CD4-positive, alpha-beta T cell (primary cell): Measurements from ENCODE around the gene SLC35D2. TPM values are rescaled to one million over a fixed set of nuclear protein-coding genes. Genes with fewer than 3 reads are reported as not detected.
"Not testable (repeated sequence)": the region's sequence is repeated elsewhere in the genome, so short reads cannot be mapped to it uniquely, and the experiment has no call there.

Experiments used
- ATAC-seq: fragments of 200-7000 bp; cut with Tn5 transposase; one replicate; pipeline ENCODE4 v1.10.0; 2022; ENCODE audit warnings: mild to moderate bottlenecking; ENCODE audit not compliant: poor library complexity
- CTCF ChIA-PET: fragments of 350-600 bp; sonication (Branson Sonifier 250); formaldehyde crosslinking; loops from one replicate; lab custom pipeline; 2021; ENCODE audit warnings: antibody characterized with exemption, inconsistent platforms; lab: Charles Lee
- POLR2A ChIA-PET: fragments of 350-600 bp; sonication (Branson Sonifier 250); formaldehyde crosslinking; loops from one replicate; lab custom pipeline; 2021; ENCODE audit warnings: antibody characterized with exemption, inconsistent platforms; lab: Charles Lee
- DNase-seq, 14 experiments: peaks; one replicate each; pipeline ENCODE4 v3.0.0-alpha.2; 2013 to 2020; ENCODE audit warnings: mixed read lengths in 2 of 14
- H3K27ac ChIP-seq, 2 donors: one replicate each; pipeline versions ENCODE4 v1.5.1 to v1.7.0; 2013; ENCODE audit warnings: low read length in 2 of 2, low read depth in 1 of 2, mild to moderate bottlenecking in 1 of 2
- H3K27me3 ChIP-seq, 2 experiments: 1 replicate in 1 of 2; 2 replicates in 1 of 2; pipeline versions ENCODE4 v1.6.1 to v1.7.0; 2013; ENCODE audit warnings: low read length in 2 of 2, control low read depth in 1 of 2, mild to moderate bottlenecking in 1 of 2, moderate library complexity in 1 of 2; ENCODE audit not compliant: insufficient read depth in 2 of 2, control insufficient read depth in 1 of 2
- H3K36me3 ChIP-seq: one replicate; pipeline ENCODE4 v1.6.1; 2013; ENCODE audit warnings: low read length, control low read depth; ENCODE audit not compliant: insufficient read depth
- H3K4me1 ChIP-seq: one replicate; pipeline ENCODE4 v1.6.1; 2013; ENCODE audit warnings: low read length, control low read depth; ENCODE audit not compliant: insufficient read depth
- H3K4me3 ChIP-seq: one replicate; pipeline ENCODE4 v1.5.1; 2013; ENCODE audit warnings: mild to moderate bottlenecking, low read length, moderate library complexity
- H3K9me3 ChIP-seq, 2 experiments: 1 replicate in 1 of 2; 2 replicates in 1 of 2; pipeline versions ENCODE4 v1.6.1 to v1.7.0; 2013; ENCODE audit warnings: low read length in 2 of 2, mild to moderate bottlenecking in 2 of 2, control low read depth in 1 of 2, moderate library complexity in 1 of 2; ENCODE audit not compliant: control insufficient read depth in 1 of 2, insufficient read depth in 1 of 2
- H3K27ac Mint-ChIP-seq: one replicate; pipeline ENCODE4 v1.8.0; 2020; ENCODE audit warnings: mixed read lengths
- H3K27me3 Mint-ChIP-seq: one replicate; pipeline ENCODE4 v1.8.0; 2021; ENCODE audit warnings: mixed read lengths
- H3K36me3 Mint-ChIP-seq: one replicate; pipeline ENCODE4 v1.8.0; 2021; ENCODE audit warnings: low read depth, mixed read lengths
- H3K4me1 Mint-ChIP-seq: one replicate; pipeline ENCODE4 v1.8.0; 2021; ENCODE audit warnings: low read depth, mixed read lengths
- H3K4me3 Mint-ChIP-seq: one replicate; pipeline ENCODE4 v1.8.0; 2020; ENCODE audit warnings: mild to moderate bottlenecking, mixed read lengths
- H3K9me3 Mint-ChIP-seq: one replicate; pipeline ENCODE4 v1.8.0; 2020; ENCODE audit warnings: mixed read lengths
- intact Hi-C, 2 experiments: fragments of 100-400 bp; cut with DNase I in 1 of 2; cut with micrococcal nuclease in 1 of 2; formaldehyde crosslinking; loops; one replicate each; pipeline versions ENCODE4 v1.15.1 to v1.9.0; 2023 to 2025; cut with DNase I, micrococcal nuclease
- total RNA-seq, 174 experiments: library from RNA in 2 of 174; stranded (reverse) in 2 of 174; gene quantifications; one replicate each; pipeline ENCODE4 v1.2.3 and lab custom pipeline; 2021 to 2026
- TF ChIP-seq, protein P1 (sequence below): fragments of 200-600 bp; IDR thresholded peaks from one replicate; pipeline ENCODE4 v1.8.0; 2022; ENCODE audit warnings: antibody characterized with exemption, mild to moderate bottlenecking

SLC35D2 gene
- total RNA-seq, 2 experiments from 2014 or later = 13.2 to 14.7 TPM

DNA sequence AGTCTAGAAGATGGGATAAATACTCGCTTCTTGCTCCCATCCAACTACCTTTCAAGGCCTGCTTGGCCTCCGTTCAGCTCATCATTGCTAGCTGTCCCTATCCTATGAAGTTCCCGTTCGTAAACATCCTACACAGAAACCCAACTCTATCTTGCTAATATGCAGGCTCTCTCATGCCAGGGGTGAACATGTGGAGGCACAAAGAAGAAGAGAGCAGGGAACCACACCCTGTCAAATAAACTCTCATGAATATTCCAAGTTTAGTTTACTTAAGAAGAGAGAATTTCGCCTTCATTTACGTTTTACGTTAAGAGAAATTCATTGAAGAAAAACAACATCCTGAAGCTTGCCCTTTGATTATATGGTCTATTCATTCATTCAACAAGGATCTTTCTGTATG is 73.7 kb downstream of the SLC35D2 start:
- H3K36me3 Mint-ChIP-seq = peaks cover 4% of the 10 kb centered on the region
- CTCF ChIA-PET = interaction anchor here (1.0 to 2.8 kb wide), 2 partner anchors 8 to 18 kb away, joined by 3 to 11 read pairs; no protein-coding TSS in a partner anchor

DNA sequence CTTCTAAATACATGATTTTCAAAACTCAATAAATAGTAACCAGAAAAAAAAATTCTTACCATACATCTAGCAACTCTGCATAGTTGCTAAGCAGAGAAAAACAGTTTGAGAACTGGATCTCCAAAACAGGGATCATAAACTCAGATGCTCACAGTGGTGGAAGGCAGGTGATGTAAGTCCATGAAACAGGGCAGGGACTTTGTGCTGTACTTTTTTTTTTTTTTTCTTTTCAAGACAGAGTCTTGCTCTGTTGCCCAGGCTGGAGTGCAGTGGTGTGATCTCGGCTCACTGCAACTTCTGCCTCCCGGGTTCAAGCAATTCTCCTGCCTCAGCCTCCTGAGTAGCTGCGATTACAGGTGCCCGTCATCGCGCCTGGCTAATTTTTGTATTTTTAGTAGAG is 76.6 kb downstream of the SLC35D2 start:
- H3K27ac ChIP-seq, CTCF ChIA-PET, H3K9me3 ChIP-seq, H3K36me3 ChIP-seq, H3K4me3 Mint-ChIP-seq, intact Hi-C loops, DNase-seq, H3K27ac Mint-ChIP-seq, POLR2A ChIA-PET, H3K27me3 Mint-ChIP-seq, ATAC-seq, H3K36me3 Mint-ChIP-seq, H3K4me1 ChIP-seq, H3K9me3 Mint-ChIP-seq, H3K4me3 ChIP-seq, H3K27me3 ChIP-seq, H3K4me1 Mint-ChIP-seq: not testable (repeated sequence)

More for the DNA sequence above, 73.7 kb downstream of the SLC35D2 start:
- Mint-ChIP-seq H3K27ac (no peak overlapping the region), H3K4me3 (no peak overlapping the region), H3K9me3 (peaks cover 7% of the 10 kb centered on the region), H3K27me3 (peaks cover 7% of the 10 kb centered on the region), H3K4me1 (no peaks in the 10 kb centered on the region)
- POLR2A ChIA-PET = no interaction called here
- DNase-seq (no peak), ATAC-seq (no peak)
- H3K4me3 ChIP-seq = no peak overlapping the region
- TF ChIP-seq, protein P1, sequence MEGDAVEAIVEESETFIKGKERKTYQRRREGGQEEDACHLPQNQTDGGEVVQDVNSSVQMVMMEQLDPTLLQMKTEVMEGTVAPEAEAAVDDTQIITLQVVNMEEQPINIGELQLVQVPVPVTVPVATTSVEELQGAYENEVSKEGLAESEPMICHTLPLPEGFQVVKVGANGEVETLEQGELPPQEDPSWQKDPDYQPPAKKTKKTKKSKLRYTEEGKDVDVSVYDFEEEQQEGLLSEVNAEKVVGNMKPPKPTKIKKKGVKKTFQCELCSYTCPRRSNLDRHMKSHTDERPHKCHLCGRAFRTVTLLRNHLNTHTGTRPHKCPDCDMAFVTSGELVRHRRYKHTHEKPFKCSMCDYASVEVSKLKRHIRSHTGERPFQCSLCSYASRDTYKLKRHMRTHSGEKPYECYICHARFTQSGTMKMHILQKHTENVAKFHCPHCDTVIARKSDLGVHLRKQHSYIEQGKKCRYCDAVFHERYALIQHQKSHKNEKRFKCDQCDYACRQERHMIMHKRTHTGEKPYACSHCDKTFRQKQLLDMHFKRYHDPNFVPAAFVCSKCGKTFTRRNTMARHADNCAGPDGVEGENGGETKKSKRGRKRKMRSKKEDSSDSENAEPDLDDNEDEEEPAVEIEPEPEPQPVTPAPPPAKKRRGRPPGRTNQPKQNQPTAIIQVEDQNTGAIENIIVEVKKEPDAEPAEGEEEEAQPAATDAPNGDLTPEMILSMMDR = no peak
- no peaks in the 10 kb centered on the region for H3K36me3 ChIP-seq
- intact Hi-C loops = loop anchor here in 1 of 2 experiments (10.0 kb wide), 1 partner anchor 1045 kb away; no protein-coding TSS in a partner anchor
- peaks cover 13 to 14% of the 10 kb centered on the region in 2 experiments for H3K9me3 ChIP-seq
- H3K27me3 ChIP-seq = no peaks in the 10 kb centered on the region
- no peaks in the 10 kb centered on the region for H3K4me1 ChIP-seq
- H3K27ac ChIP-seq = no peak overlapping the region

DNA sequence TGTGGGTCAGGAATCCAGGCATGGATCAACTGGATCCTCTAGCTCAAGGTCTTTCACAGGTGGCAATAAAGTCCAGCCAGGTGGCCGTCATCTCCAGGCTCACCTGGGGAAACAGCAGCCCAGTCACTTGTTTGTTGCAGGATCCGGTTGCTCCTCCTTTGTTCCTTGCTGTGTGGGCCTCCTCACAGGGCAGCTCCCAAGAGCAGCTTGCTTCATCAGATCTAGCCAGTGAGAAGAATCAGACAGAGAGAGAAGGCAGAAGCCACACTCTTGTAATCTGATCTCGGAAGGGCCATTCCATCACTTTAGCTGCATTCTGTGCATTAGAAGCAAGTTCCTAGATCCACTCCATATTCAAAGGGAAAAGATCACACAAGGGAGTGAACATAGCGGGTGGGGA is 78.3 kb downstream of the SLC35D2 start:
- ChIA-PET CTCF (interaction anchor here (1.0 kb wide), 1 partner anchor 23 kb away, joined by 3 read pairs; no protein-coding TSS in a partner anchor), POLR2A (no interaction called here)
- Histone ChIP-seq H3K27ac (no peak overlapping the region), H3K9me3 (no peaks in the 10 kb centered on the region), H3K27me3 (no peaks in the 10 kb centered on the region), H3K4me3 (no peak overlapping the region), H3K36me3 (no peaks in the 10 kb centered on the region), H3K4me1 (no peaks in the 10 kb centered on the region)
- Mint-ChIP-seq H3K27me3 (no peaks in the 10 kb centered on the region), H3K36me3 (no peaks in the 10 kb centered on the region), H3K27ac (no peak overlapping the region), H3K9me3 (no peaks in the 10 kb centered on the region), H3K4me3 (no peak overlapping the region), H3K4me1 (no peaks in the 10 kb centered on the region)
- DNase-seq (no peak), ATAC-seq (no peak)
- intact Hi-C loops = no loop called here
- TF ChIP-seq, protein P1 = no peak

DNA sequence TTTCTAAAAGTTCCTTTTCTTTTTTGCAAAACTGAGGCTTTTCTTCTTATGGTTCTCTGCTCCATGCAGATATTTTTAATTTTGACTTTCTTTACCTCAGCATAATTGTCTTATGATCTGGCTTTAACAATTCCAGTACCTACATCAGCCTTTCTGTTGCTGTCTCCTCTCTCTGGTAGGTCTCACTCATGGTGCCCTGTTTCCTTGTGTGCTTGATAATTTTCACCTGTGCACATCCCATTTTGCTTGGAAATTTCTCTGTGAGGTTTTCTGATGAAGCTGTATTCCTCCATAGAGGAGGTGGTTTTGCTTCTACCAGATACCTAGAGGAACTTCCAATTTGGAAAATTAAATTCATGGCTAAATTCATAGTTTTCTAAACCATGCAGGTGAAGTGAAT is 79.3 kb downstream of the SLC35D2 start:
- intact Hi-C loops = no loop called here
- H3K36me3 Mint-ChIP-seq = no peaks in the 10 kb centered on the region
- Histone ChIP-seq H3K27ac (no peak overlapping the region), H3K4me3 (no peak overlapping the region), H3K27me3 (no peaks in the 10 kb centered on the region), H3K36me3 (no peaks in the 10 kb centered on the region), H3K9me3 (no peaks in the 10 kb centered on the region), H3K4me1 (no peaks in the 10 kb centered on the region)
- DNase-seq (no peak), ATAC-seq (no peak)
- POLR2A ChIA-PET = no interaction called here
- TF ChIP-seq, protein P1 = no peak
- H3K4me3 Mint-ChIP-seq = no peak overlapping the region
- H3K9me3 Mint-ChIP-seq = no peaks in the 10 kb centered on the region
- no peaks in the 10 kb centered on the region for H3K4me1 Mint-ChIP-seq
- CTCF ChIA-PET = interaction anchor here (0.5 to 1.0 kb wide), 2 partner anchors 23 to 443 kb away, joined by 3 read pairs; no protein-coding TSS in a partner anchor
- no peaks in the 10 kb centered on the region for H3K27me3 Mint-ChIP-seq
- no peak overlapping the region for H3K27ac Mint-ChIP-seq
